Measurements from ENCODE around the gene CLINT1. TPM values are rescaled to one million over a fixed set of nuclear protein-coding genes. Genes with fewer than 3 reads are reported as not detected.

CLINT1 gene
- total RNA-seq, 1 experiment from 2014 or later = 69.6 TPM

DNA sequence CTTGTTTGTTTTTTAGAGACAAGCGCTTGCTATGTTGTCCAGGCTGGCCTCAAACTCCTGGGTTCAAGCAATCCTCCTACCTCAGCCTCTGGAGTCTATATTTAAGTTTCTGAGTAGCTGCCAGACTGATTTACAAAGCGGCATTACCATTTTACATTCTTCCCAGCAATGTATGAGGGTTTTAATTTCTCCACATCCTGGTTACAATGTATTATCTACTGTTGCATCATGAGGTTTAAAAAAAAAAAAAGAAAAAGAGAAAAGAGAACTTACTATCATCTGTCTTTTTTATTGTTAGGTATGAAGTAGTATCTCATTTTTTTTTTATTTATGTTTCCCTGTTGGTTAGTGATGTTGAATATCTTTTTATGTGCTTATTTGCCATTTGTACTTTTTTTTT, 18.9 kb upstream of the CLINT1 start:
- no peaks in the 10 kb centered on the region for H3K27me3 ChIP-seq (replicated peaks; ENCODE audit: insufficient read depth, low read depth, low read length, poor library complexity)
- intact Hi-C loops (cut with micrococcal nuclease; ENCODE audit: unreplicated experiment) = no loop called here
- no peaks in the 10 kb centered on the region for H3K36me3 ChIP-seq (ENCODE audit: insufficient read depth, low read length, poor library complexity, severe bottlenecking)
- ChIA-PET CTCF (interaction anchor here (0.6 kb wide), 1 partner anchor 126 kb away, joined by 5 read pairs; no protein-coding TSS in a partner anchor), POLR2A (ENCODE audit: low non-redundant PET) (no interaction called here)
- no peaks in the 10 kb centered on the region for H3K4me1 ChIP-seq (ENCODE audit: insufficient read depth, low read length, poor library complexity, severe bottlenecking)
- no peak for DNase-seq (ENCODE audit: low spot score)
- no peak overlapping the region for H3K4me3 ChIP-seq (ENCODE audit: low read depth, low read length, poor library complexity, severe bottlenecking)
- TF ChIP-seq, protein P1, sequence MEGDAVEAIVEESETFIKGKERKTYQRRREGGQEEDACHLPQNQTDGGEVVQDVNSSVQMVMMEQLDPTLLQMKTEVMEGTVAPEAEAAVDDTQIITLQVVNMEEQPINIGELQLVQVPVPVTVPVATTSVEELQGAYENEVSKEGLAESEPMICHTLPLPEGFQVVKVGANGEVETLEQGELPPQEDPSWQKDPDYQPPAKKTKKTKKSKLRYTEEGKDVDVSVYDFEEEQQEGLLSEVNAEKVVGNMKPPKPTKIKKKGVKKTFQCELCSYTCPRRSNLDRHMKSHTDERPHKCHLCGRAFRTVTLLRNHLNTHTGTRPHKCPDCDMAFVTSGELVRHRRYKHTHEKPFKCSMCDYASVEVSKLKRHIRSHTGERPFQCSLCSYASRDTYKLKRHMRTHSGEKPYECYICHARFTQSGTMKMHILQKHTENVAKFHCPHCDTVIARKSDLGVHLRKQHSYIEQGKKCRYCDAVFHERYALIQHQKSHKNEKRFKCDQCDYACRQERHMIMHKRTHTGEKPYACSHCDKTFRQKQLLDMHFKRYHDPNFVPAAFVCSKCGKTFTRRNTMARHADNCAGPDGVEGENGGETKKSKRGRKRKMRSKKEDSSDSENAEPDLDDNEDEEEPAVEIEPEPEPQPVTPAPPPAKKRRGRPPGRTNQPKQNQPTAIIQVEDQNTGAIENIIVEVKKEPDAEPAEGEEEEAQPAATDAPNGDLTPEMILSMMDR (conservative IDR thresholded peaks at IDR 0.05; ENCODE audit: low read depth, low read length) = no peak
- TF ChIP-seq EZH2 (IDR thresholded peaks at IDR 0.05; ENCODE audit: borderline replicate concordance, low read depth, low read length, poor library complexity, severe bottlenecking) = no peak
- BruUV-seq (replicated peaks) = no TSS peak
- no peaks in the 10 kb centered on the region for H3K9me3 ChIP-seq (ENCODE audit: low read depth, low read length, poor library complexity, severe bottlenecking)
- H3K27ac ChIP-seq (ENCODE audit: low read depth, low read length, poor library complexity, severe bottlenecking) = no peak overlapping the region

DNA sequence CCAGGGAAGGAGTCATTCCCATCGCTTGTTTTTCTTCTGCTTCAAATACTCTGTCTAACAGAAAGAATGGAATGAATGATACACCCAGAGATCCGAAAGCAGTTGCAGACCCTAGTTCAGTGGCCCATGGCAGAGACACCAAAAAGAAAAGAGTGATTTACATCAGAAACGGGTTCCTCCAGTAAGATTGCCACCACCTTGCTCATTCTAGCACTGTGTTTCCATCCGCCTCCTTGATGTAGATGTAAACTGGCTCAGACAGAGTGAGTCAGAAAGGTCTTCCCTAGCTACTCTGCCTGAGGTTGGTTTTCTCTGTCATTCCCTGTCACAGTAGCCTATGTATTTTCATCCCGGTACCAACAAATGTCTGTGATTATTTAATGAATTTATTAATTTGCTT, 15.9 kb upstream of the CLINT1 start:
- Histone ChIP-seq H3K27me3 (replicated peaks; ENCODE audit: insufficient read depth, low read depth, low read length, poor library complexity) (no peaks in the 10 kb centered on the region), H3K27ac (ENCODE audit: low read depth, low read length, poor library complexity, severe bottlenecking) (no peak overlapping the region), H3K4me1 (ENCODE audit: insufficient read depth, low read length, poor library complexity, severe bottlenecking) (no peaks in the 10 kb centered on the region), H3K36me3 (ENCODE audit: insufficient read depth, low read length, poor library complexity, severe bottlenecking) (no peaks in the 10 kb centered on the region), H3K9me3 (ENCODE audit: low read depth, low read length, poor library complexity, severe bottlenecking) (no peaks in the 10 kb centered on the region), H3K4me3 (ENCODE audit: low read depth, low read length, poor library complexity, severe bottlenecking) (no peak overlapping the region)
- no TSS peak for BruUV-seq (replicated peaks)
- no peak for DNase-seq (ENCODE audit: low spot score)
- intact Hi-C loops (cut with micrococcal nuclease; ENCODE audit: unreplicated experiment) = no loop called here
- ChIA-PET CTCF (no interaction called here), POLR2A (ENCODE audit: low non-redundant PET) (no interaction called here)
- TF ChIP-seq EZH2 (IDR thresholded peaks at IDR 0.05; ENCODE audit: borderline replicate concordance, low read depth, low read length, poor library complexity, severe bottlenecking) = no peak
- TF ChIP-seq, protein P1 (conservative IDR thresholded peaks at IDR 0.05; ENCODE audit: low read depth, low read length) = no peak

DNA sequence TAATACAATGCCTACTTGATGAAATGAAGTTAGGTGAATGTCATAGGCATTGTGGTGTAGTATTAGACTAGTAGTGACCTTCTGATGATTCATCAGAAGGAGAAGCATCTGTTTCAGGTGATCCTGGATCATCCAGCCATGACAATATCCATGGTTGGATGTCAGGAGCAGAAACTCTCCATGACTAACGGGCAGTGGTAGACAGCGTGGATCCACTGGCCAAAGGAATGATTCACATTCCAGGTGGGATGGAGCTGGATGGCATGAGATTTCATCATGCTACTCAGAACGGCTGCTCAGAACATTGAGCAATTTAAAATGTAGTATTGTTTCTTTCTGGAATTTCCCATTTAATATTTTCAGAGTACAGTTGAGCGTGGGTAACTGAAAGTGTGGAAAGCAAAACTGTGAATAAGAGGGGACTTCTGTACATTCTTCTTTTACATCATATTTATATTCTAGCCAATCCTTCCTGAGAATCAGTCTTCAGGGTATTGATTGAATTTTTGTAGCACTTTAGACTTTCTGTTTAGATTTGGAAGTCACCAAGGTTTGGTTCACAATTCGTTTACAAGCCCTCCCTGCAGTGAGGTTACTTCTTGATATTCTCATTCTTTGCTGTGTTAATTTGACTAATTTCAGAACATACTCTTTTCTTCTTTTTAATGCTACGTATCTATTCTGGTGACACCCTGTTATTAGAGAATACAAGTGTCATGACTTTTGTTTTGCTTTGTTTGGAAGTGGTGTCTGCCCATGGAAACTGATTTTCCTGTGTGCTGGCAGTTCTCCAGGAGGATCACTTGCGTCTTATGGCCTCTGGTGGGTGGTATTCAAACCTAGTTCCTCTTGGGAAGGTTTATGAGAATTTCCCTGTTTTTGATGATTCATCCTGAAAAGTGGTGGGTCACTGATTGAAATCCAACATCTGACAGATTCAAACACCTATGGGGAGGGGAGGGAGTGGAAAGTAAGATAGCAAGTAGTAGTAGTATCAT, 12.2 kb upstream of the CLINT1 start:
- Histone ChIP-seq H3K27ac (ENCODE audit: low read depth, low read length, poor library complexity, severe bottlenecking) (no peak overlapping the region), H3K4me1 (ENCODE audit: insufficient read depth, low read length, poor library complexity, severe bottlenecking) (no peaks in the 10 kb centered on the region), H3K36me3 (ENCODE audit: insufficient read depth, low read length, poor library complexity, severe bottlenecking) (no peaks in the 10 kb centered on the region), H3K9me3 (ENCODE audit: low read depth, low read length, poor library complexity, severe bottlenecking) (no peaks in the 10 kb centered on the region), H3K4me3 (ENCODE audit: low read depth, low read length, poor library complexity, severe bottlenecking) (no peak overlapping the region), H3K27me3 (replicated peaks; ENCODE audit: insufficient read depth, low read depth, low read length, poor library complexity) (no peaks in the 10 kb centered on the region)
- ChIA-PET CTCF (no interaction called here), POLR2A (ENCODE audit: low non-redundant PET) (no interaction called here)
- TF ChIP-seq EZH2 (IDR thresholded peaks at IDR 0.05; ENCODE audit: borderline replicate concordance, low read depth, low read length, poor library complexity, severe bottlenecking) = no peak
- TF ChIP-seq, protein P1 (conservative IDR thresholded peaks at IDR 0.05; ENCODE audit: low read depth, low read length) = no peak
- BruUV-seq (replicated peaks) = no TSS peak
- peak; percentile 30 for DNase-seq (ENCODE audit: low spot score)
- intact Hi-C loops (cut with micrococcal nuclease; ENCODE audit: unreplicated experiment) = no loop called here
